ENCODE measurements around the gene CLDN19. TPM values are rescaled to one million over a fixed set of nuclear protein-coding genes. Genes with fewer than 3 reads are reported as not detected.

Gene CLDN19
- total and polyA plus RNA-seq, 2 donors from 2014 or later: 23.2 to 42.5 TPM

- Histone ChIP-seq H3K9ac (ENCODE audit: low read length in 3 of 3) (peak overlapping the region in 1 of 3 donors; percentile 19), H3K27ac (ENCODE audit: low read depth in 2 of 2, low read length in 2 of 2) (peak overlapping the region; percentile 9 to 27), H3K4me1 (ENCODE audit: control insufficient read depth in 2 of 3, insufficient read depth in 2 of 3, low read depth in 1 of 3, low read length in 3 of 3) (peaks cover 0 to 8% (median 3%) of the 10 kb centered on the region in 3 donors), H3K9me3 (ENCODE audit: control insufficient read depth in 2 of 3, insufficient read depth in 1 of 3, low read length in 3 of 3) (no peaks in the 10 kb centered on the region), H3K4me3 (ENCODE audit: low read length in 3 of 3) (no peak overlapping the region), H3K36me3 (ENCODE audit: control insufficient read depth in 2 of 3, insufficient read depth in 3 of 3, low read length in 3 of 3) (peaks cover 0 to 3% (median 0%) of the 10 kb centered on the region in 3 donors), H3K27me3 (ENCODE audit: control insufficient read depth, insufficient read depth, low read length) (no peaks in the 10 kb centered on the region)
- intact Hi-C loops (cut with DNase I): loop anchor here (10.0 kb wide), 1 partner anchor 156 kb away; no protein-coding TSS in a partner anchor
- TF ChIP-seq CTCF (IDR thresholded peaks at IDR 0.05; ENCODE audit: borderline replicate concordance, extremely low read depth, insufficient read depth): no peak
- DNase-seq (peak in 4 of 5 donors; percentile 80 to 86 (median 84)), FAIRE-seq (no peak)
These were observed 980 bp upstream of the CLDN19 start for GRCh38 chr1:42740851-42741580.

- intact Hi-C loops (cut with DNase I): no loop called here
- Histone ChIP-seq H3K4me3 (ENCODE audit: low read length in 3 of 3) (peak overlapping the region in 2 of 3 donors; percentile 40 to 57), H3K27ac (ENCODE audit: low read depth in 2 of 2, low read length in 2 of 2) (no peak overlapping the region), H3K27me3 (ENCODE audit: control insufficient read depth, insufficient read depth, low read length) (no peaks in the 10 kb centered on the region), H3K4me1 (ENCODE audit: control insufficient read depth in 2 of 3, insufficient read depth in 2 of 3, low read depth in 1 of 3, low read length in 3 of 3) (peaks cover 0 to 8% (median 3%) of the 10 kb centered on the region in 3 donors), H3K9me3 (ENCODE audit: control insufficient read depth in 2 of 3, insufficient read depth in 1 of 3, low read length in 3 of 3) (no peaks in the 10 kb centered on the region), H3K36me3 (ENCODE audit: control insufficient read depth in 2 of 3, insufficient read depth in 3 of 3, low read length in 3 of 3) (peaks cover 0 to 3% (median 0%) of the 10 kb centered on the region in 3 donors), H3K9ac (ENCODE audit: low read length in 3 of 3) (peak overlapping the region in 1 of 3 donors; percentile 19)
- DNase-seq: no peak
- no peak for TF ChIP-seq CTCF (IDR thresholded peaks at IDR 0.05; ENCODE audit: borderline replicate concordance, extremely low read depth, insufficient read depth)
- FAIRE-seq: no peak
These were observed 1.3 kb downstream of the CLDN19 start for GRCh38 chr1:42738678-42739226.

- DNase-seq: peak in 1 of 5 donors; percentile 70
These were observed 1.9 kb downstream of the CLDN19 start for GRCh38 chr1:42737986-42738677.

More at GRCh38 chr1:42737986-42738677, 1.9 kb downstream of the CLDN19 start:
- Histone ChIP-seq H3K9ac (ENCODE audit: low read length in 3 of 3) (no peak overlapping the region), H3K27ac (ENCODE audit: low read depth in 2 of 2, low read length in 2 of 2) (no peak overlapping the region), H3K27me3 (ENCODE audit: control insufficient read depth, insufficient read depth, low read length) (no peaks in the 10 kb centered on the region), H3K4me1 (ENCODE audit: control insufficient read depth in 2 of 3, insufficient read depth in 2 of 3, low read depth in 1 of 3, low read length in 3 of 3) (peaks cover 0 to 8% (median 3%) of the 10 kb centered on the region in 3 donors), H3K36me3 (ENCODE audit: control insufficient read depth in 2 of 3, insufficient read depth in 3 of 3, low read length in 3 of 3) (peaks cover 0 to 3% (median 0%) of the 10 kb centered on the region in 3 donors), H3K9me3 (ENCODE audit: control insufficient read depth in 2 of 3, insufficient read depth in 1 of 3, low read length in 3 of 3) (no peaks in the 10 kb centered on the region), H3K4me3 (ENCODE audit: low read length in 3 of 3) (no peak overlapping the region)
- intact Hi-C loops (cut with DNase I): no loop called here
- FAIRE-seq: no peak
- TF ChIP-seq CTCF (IDR thresholded peaks at IDR 0.05; ENCODE audit: borderline replicate concordance, extremely low read depth, insufficient read depth): no peak
